Fibroblast of skin of right biceps (primary cell): ENCODE measurements around the gene TP53AIP1.

ENCODE experiments used
- DNase-seq: peaks from one replicate; pipeline ENCODE4 v3.0.0-alpha.2; 2013

TP53AIP1 gene

DNA sequence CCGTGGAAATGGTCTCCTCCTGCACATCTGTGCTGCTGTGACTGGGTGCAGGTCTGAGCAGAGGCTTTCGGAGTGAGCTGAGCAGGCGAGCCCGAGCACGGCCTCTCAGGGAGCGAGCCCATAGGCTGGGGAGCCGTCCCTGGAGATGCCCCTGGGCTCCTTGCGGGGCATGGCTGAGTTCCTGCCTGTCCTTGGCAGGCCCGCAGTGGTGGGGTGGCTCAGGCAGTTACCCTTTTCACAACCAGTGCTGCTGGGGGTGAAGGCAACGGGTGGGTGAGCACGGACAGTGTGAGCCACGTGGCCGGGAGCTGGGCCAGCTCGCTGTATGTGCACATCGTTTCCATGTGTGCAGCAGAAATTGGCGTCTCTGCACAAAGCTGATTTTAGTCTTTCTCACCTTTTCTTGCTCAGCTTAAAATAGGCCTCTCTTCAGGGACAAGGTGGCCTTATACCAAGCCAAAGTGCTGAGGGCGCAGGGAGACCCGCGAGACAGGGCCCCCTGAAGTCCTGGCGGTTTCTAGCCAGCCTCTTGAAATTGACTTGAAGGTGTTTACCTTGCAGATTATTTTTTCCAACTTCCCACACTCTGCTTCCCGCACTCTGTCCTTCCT, at the start of gene TP53AIP1:
TP53AIP1 (minus strand) TSS at position 55 of the 611 bp plus-strand sequence. CDS start 5,053 bp downstream, outside the sequence.
- DNase-seq = no peak

DNA sequence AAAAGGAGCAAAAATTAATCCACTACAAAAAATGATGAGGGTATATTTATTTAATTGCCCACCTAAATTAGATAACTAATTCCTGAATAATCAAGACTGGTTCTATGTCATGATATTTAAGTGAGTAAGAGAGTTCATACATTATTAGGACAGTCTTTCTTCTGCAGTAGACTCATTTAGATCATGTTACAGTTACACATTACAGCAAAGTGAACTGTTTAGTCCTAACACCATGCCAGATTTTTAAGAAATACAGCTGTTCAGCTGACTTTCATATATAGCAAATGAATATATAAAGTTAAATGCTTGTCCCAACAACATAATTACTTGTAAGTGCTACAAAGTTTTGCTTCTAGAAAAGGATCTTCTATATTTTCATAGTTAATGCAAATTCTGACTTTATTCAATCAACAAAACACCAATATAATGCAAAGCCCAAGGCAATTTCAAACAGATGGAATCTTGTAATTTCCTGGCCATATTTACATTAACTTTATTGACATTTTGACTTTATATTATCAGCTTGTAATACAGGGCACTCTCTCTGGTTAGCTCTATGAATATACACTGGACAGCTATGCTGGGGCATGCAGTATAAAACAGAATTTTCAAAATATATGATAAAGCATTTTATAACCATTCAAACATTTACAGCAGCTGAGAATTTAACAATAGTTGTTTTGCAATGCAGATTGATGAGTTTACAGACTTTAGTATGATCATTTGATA, 45.7 kb upstream of the TP53AIP1 start:
- DNase-seq = no peak

DNA sequence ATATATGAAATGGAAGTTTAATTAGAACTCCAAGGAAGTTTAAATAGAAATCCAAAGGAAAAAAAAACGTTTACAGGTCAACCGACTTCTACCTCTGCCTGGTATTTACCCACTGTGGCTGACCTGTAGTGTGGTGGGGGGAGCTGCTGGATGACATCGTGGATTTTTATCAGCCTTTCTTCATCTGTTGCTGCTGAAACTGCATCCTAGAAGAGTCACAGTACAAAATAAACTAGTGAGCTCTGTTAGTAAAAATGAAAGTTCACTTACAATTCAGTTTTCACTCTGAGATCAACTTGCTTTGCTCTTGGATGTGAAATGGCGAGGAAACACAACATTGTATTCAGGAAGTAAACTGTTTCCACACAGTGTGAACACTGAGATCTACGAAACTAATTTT, 43.2 kb upstream of the TP53AIP1 start:
- DNase-seq = no peak

DNA sequence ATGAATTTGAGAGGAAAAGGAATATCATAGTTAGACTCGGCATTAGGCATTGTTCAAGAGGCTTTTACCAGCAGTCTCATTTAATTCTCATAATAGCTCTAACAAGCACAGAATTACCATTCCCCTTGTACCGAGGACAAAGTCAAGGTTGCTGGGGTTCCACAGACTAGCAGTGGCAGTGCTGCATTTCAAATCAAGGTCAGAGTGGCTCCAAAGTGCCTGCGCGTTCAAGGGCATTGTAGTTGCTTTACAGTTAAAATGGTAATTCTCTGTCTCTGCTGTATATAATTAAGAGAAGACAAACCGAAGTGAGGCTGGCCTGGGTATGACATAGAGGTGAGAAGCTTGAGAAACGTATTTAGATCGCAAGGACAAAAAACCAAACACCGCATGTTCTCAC, 40.4 kb upstream of the TP53AIP1 start:
- no peak for DNase-seq

DNA sequence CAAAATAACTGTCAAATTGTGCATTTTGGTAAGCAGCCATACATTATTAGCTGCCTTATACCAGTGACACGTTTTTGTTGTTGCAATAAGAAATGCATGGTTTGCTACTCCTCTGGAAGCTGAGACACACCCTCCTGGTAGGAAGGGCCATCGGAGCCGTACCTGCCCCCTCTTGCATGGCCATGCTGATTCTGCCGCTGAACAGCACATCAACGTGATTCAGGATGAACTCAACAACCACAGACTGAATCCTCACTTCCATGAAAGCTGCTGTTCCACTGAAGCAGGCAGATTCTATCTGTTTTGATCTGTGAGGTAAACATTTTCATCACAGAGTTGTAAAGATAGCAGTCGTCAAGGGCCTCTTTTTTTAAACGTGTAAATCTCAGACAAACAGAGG, 38.6 kb upstream of the TP53AIP1 start:
- no peak for DNase-seq

DNA sequence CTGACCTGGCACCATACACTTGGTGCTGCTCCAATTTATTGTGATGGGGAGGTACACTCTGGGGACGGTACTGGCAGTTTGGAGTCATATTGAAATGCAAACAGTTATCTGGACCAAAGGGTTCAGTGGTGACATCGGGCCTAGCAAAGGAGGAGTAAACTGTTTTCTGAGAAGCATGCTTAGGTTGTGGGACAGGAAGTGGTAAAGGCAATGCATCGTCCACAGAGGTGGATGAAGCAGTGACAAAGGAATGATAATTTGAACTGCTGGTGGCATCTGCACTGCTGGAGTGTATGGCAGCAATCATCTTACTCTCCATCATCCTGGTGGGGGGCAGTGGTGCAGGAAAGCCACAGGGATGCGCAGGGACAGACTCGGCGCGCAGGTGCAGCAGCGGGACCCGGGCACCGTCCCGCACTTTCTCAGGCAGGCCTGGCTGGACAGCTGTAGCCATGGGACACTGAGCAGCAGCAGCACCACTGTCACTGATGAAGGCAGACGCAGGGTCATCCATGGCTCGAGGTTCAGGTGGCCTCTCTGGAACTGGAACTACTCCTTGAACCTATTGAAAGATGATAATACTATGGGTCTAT, 28.0 kb upstream of the TP53AIP1 start:
- no peak for DNase-seq

GRCh38 chr11:128968916-128969315, 26.2 kb upstream of the TP53AIP1 start:
- DNase-seq = no peak

DNA sequence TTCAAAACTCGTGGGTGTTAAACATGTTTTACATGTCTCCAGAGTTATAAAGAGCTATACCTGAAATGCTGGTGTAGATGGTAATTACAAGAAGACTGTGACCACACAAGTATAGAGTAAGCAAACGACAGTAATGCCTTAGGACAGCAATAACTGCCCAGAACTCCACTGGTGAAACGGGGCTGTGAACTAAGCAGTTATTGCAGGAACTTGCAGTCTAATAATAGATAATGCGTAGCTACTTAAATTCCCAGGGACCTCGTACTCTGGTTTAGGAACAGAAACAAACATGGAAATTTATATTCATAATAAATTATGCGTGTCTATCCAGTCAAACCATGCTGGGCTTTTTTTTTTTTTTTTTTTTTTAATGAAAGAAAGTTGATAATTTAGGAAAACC, 24.9 kb upstream of the TP53AIP1 start:
- DNase-seq = no peak

GRCh38 chr11:128965485-128965884, 22.8 kb upstream of the TP53AIP1 start:
- DNase-seq = no peak

DNA sequence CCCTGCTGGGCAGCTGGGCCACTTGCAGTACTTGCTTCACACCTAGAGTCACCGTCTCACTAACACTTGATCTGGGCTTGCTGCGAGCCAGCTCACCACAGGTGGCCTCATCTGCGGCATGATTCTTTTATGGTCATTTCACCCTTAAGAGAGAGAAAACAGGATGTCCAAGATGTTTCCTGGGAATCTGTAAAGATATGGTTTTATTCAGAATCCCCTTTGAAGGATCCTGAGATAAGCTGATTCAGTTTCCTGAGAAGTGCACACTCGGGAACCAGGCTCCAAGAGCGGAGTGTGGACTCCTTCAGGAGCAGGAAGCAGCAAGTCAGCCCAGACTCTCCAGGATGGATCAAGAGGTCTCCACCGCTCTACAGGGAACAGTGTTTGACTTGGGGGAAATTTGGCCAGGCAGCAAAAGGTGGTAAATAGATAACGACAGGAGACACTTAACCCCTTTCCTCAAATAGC, 21.8 kb upstream of the TP53AIP1 start:
- DNase-seq = no peak

DNA sequence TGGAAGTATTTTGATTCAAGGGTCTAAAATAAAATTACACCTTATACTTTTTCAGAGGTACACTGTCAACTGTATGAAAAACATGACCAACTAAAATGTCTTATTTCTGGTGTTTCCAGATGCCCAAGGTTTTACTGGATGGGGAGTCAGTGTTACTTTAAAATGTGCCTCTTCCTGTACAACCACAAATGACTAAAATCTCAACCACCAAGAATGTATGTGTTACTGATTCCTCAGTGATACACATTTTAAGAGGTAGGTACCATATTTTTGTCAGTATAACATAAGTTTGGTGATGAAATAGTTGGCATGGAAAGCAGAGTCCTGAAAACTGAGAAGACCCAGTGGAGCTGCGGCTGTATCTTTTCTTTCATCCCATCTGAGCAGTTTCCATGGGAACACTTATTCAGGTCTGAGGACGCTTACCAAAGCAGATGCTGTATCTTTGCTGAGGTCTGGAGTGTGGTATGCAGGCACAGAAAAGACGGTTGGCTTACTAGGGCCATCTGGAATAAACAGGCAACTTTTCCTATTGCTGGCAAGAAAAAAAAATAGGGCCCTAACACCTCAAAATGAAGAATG, 21.2 kb upstream of the TP53AIP1 start:
- DNase-seq = peak; percentile 44

- DNase-seq = no peak
Observed at GRCh38 chr11:128962896-128963295, 20.2 kb upstream of the TP53AIP1 start.

DNA sequence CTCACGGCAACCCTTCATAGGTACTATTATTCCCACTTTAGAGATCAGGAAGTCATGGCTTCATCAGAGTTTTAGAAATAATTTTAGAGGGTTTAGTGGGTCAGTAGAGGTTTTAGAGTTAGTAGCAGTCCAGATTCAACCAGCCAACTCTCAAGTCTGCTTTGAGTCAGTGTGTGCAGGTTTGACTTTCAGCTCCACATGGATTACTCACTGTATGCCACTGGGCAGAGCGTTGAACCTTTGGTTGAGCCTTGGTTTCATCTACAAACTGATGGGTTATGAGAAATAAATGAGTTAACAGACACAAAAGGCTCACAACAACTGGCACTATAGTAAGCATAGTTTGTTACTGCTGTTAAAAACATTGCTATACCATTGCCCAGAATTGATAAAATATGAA, 19.0 kb upstream of the TP53AIP1 start:
- DNase-seq = no peak

- DNase-seq = no peak
Observed at GRCh38 chr11:128957202-128957482, 14.5 kb upstream of the TP53AIP1 start.

- DNase-seq = peak; percentile 75
Observed at GRCh38 chr11:128956401-128957201, 13.9 kb upstream of the TP53AIP1 start.

- DNase-seq = no peak
Observed at GRCh38 chr11:128955636-128956035, 13.0 kb upstream of the TP53AIP1 start.

DNA sequence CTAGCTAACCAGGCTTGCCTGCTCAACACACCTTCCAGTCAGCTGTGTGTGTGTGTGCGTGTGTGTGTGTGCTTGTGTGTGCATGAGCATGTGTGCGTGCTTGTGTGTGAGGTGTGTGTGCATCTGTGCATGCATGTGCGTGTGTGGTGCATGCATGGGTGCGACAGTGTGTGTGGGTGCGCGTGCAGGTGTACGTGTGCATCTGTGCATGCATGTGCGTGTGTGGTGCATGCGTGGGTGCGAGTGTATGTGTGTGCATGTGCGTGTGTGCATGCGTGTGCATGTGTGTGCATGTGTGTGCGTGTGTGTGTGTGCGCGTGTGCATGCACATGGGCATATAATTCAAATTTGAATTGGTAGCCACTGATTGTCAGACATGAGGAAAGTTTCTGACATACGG, 10.5 kb upstream of the TP53AIP1 start:
- DNase-seq = no peak

GRCh38 chr11:128949791-128950454, 7.3 kb upstream of the TP53AIP1 start:
- DNase-seq = no peak

DNA sequence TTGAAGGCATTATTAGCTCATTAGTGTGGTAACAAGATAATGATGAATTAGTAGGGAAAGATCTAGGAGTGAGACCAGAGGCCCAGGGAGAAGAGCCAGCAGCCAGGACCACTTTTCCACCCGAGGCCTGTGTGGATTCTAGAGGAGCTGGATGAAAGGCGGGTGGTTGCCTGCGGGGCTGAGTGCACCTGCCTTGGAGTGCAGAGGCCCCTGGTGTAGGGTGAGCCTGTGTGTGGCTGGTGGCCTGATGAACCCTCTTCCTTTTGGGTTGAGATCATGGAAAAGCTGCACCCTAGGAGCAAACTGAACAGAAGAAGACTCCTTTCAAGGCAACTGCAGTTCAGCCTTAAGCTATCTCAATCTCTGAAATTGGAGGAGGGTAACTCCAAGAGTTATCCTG, 5.9 kb upstream of the TP53AIP1 start:
- DNase-seq = no peak

DNA sequence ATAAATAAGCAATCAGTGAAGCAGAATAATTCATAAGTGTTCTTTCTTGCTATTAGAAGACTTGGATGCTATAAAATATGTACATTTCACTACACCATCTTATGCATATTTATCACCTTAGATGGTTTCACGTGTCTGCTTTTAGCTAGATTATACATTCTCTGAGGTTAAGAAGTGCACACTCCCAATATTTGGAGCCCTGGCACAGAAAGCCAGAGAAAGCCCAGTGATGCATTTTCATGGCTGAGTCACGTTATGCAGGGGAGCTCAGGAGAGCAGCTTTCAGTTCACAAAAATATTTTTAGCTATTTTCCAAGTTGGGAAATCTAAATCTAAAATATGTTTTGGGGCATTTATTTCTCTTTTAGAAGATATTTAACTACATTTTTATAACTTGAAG, 5.1 kb upstream of the TP53AIP1 start:
- no peak for DNase-seq

DNA sequence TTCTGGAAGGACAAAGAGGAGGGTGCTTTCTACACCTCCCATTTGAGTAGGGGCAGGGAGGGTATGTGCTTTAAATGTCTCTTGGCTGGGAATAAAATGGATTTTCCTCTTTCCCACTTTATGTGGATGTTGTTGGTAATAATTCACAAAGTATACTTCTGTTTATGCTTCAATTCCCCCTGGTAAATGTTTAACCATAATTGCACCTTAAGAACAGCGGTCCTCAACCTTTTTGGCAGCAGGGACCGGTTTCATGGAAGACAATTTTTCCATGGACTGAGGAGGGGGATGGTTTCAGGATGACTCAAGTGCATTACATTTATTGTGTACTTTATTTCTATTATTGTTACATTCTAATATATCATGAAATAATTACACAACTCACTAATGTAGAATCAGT, 4.0 kb upstream of the TP53AIP1 start:
- DNase-seq = no peak

DNA sequence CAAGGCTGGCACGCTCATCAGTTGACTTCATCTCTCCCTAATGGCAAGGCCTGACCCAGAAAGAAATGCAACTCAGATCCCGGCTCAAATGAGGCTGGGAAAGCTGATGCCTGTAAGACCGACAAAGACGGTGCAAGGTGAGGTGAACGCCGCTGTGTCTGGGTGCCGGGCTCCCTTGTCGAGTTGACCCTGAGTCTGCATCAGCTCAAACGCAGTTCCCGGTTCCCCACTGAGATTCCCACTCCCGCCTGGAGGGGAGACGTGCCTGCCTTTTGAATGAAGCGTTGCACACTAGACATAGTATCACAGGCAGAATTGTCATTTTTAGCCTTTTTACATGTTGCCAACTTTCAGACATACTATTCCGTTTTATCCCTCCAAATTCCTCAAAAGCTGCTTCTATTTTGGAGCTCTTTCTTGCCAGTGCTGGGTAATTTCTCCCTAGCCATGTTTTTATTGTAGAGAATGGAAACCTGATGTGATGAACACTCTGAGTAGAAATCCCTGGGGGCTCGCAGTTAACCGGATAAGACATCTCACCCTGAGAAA, 831 bp upstream of the TP53AIP1 start:
- no peak for DNase-seq

GRCh38 chr11:128942272-128942612, 429 bp downstream of the TP53AIP1 start:
- no peak for DNase-seq
